8988T (cell line): ENCODE data around the gene BIN1.
"Not testable (repeated sequence)": the region's sequence is repeated elsewhere in the genome, so short reads cannot be mapped to it uniquely, and the experiment has no call there.

Experiments used
- DNase-seq: peaks from one replicate; pipeline ENCODE4 v3.0.0; 2011

BIN1 gene

GRCh38 chr2:127043367-127044164 lies 63.4 kb downstream of the BIN1 start:
- DNase-seq: no peak

GRCh38 chr2:127041259-127041970 lies 65.5 kb downstream of the BIN1 start:
- no peak for DNase-seq

- no peak for DNase-seq
Observed at GRCh38 chr2:127040169-127040568, 66.8 kb downstream of the BIN1 start.

GRCh38 chr2:127039387-127040031 lies 67.4 kb downstream of the BIN1 start:
- DNase-seq: no peak

- DNase-seq: no peak
Observed at GRCh38 chr2:127037476-127037875, 69.5 kb downstream of the BIN1 start.

- no peak for DNase-seq
Observed at GRCh38 chr2:127034883-127035611, 71.9 kb downstream of the BIN1 start.

- DNase-seq: no peak
Observed at GRCh38 chr2:127034051-127034450, 72.9 kb downstream of the BIN1 start.

GRCh38 chr2:127032621-127033020 lies 74.3 kb downstream of the BIN1 start:
- no peak for DNase-seq

GRCh38 chr2:127029350-127030051 lies 77.5 kb downstream of the BIN1 start:
- no peak for DNase-seq

GRCh38 chr2:127028745-127029144 lies 78.2 kb downstream of the BIN1 start:
- DNase-seq: not testable (repeated sequence)

- no peak for DNase-seq
Observed at GRCh38 chr2:127027715-127028114, 79.2 kb downstream of the BIN1 start.

GRCh38 chr2:127025359-127026166 lies 81.4 kb downstream of the BIN1 start:
- DNase-seq: no peak

GRCh38 chr2:127024769-127025358 lies 82.1 kb downstream of the BIN1 start:
- DNase-seq: no peak

- no peak for DNase-seq
Observed at GRCh38 chr2:127023504-127023903, 83.5 kb downstream of the BIN1 start.

GRCh38 chr2:127022817-127023216 lies 84.1 kb downstream of the BIN1 start:
- DNase-seq: no peak

GRCh38 chr2:127020536-127020935 lies 86.4 kb downstream of the BIN1 start:
- no peak for DNase-seq

GRCh38 chr2:127017548-127017947 lies 89.4 kb downstream of the BIN1 start:
- no peak for DNase-seq

- no peak for DNase-seq
Observed at GRCh38 chr2:127016329-127016728, 90.6 kb downstream of the BIN1 start.

GRCh38 chr2:127015106-127015910 lies 91.6 kb downstream of the BIN1 start:
- DNase-seq: no peak

- no peak for DNase-seq
Observed at GRCh38 chr2:127014630-127015029, 92.3 kb downstream of the BIN1 start.
